HK-2 (cell line): ENCODE results near the gene ASRGL1.
"Not testable (repeated sequence)": the region's sequence is repeated elsewhere in the genome, so short reads cannot be mapped to it uniquely, and the experiment has no call there.

Source experiments
- DNase-seq: peaks from one replicate; pipeline ENCODE4 v3.0.0-alpha.2; 2018; ENCODE audit not compliant: unreplicated experiment

The ASRGL1 gene

DNA sequence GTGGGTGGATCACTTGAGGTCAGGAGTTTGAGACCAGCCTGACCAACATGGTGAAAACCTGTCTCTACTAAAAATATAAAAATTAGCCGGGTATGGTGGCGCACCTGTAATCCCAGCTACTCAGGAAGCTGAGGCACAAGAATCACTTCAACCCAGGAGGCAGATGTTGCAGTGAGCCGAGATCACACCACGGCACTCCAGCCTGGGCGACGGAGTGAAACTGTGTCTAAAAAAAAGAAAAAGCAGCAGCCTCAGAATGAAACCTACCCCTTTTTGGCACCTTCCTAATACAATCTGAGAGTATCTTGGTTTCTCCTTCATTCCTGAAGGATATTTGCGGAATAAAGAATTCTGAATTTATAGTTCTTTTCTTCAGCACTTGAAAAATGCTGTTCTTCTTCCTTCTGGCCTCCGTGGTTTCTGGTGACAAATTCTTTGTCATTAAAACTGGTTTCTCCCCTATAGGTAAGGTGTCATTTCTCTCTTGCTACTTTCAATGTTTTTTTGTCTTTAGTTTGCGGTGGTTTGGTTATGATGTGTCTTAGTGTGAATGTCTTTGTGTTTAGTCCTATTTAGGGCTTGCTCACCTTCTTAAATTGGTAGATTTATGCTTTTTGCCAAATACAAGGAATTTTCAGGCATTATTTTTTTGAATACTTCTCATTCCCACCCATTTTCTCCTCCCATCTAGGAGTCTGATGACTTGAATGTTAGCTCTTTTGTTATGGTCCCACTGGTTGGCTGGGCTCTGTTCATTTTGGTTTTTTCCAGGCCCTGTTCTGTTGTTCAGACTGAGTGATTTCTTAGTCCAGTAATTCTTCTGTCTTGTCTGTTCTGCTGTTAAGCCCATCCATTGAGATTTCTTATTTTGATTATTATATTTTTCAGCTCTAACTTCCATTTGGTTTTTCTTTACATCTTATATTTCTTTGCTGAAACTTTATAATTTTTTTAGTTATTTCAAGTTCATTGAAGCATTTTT lies 15.4 kb downstream of the ASRGL1 start:
- no peak for DNase-seq

DNA sequence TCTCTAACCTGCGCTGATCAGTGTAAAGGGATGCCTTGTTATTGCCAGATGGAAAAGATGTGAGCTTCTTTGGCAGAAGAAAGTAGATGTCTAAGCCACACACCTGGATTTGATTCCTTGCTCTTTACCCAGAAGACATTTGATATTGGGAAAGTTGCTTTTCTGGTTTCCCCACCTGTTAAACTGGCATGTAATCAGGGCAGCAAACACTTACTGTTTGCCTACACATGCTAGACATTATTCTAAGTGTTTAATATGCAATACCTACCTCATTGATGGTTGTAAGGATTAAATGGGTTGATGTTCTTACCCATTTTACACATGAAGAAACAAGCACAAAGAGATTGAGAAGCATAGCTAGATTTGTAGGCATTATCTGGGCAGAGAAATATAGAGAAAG lies 16.6 kb downstream of the ASRGL1 start:
- no peak for DNase-seq

DNA sequence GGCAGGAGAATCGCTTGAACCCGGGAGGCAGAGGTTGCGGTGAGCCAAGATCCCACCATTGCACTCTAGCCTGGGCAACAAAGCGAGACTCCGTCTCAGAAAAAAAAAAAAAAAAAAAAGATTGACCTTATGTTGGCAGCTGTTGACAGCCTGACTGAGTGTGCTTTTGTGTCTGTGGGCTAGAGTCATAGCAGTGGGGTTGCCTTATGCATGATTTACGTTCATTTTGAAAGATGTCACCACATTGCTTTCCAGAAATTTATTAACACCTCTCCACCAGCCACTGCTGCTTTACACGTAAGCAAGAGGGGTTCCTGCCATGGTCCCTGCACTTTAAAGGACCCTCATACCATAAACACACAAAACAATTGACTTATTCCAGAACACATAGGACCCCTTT lies 21.0 kb downstream of the ASRGL1 start:
- DNase-seq, result no peak

DNA sequence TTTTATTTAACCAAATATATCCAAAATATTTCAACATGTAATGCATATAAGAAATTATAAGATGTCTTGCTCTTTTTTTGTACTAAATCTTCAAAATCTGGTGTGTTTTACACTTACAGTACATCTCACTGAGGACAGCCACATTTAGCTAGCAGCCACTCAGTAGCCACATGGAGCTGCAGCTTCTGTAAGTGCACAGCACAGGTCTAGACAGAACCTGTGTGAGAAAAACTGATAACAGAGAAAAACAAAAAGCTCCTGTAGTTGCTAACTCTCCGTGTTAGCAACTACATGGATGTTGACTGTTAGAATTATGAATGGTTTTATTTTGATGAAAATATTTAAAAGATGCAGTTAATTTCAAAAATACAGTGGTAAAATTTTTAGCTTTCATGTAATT lies 22.2 kb downstream of the ASRGL1 start:
- no peak for DNase-seq

DNA sequence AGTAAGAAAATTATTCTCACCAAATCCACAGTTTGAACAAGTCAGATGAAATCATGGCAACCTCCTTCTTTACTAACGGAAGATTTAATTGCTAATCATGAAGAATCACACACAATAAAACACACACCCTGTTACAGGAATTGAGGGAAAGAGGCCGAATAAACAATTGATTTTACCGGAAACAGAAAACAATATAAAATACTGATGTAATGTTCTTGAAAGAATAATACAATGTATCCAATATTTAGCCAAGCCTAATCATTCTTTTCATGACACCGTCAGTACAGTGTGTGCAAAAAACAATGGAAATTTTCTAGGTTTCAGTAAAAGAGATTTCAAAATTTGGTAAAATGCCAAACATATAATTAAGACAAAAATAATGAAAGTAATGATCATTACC lies 23.4 kb downstream of the ASRGL1 start:
- DNase-seq, result no peak

DNA sequence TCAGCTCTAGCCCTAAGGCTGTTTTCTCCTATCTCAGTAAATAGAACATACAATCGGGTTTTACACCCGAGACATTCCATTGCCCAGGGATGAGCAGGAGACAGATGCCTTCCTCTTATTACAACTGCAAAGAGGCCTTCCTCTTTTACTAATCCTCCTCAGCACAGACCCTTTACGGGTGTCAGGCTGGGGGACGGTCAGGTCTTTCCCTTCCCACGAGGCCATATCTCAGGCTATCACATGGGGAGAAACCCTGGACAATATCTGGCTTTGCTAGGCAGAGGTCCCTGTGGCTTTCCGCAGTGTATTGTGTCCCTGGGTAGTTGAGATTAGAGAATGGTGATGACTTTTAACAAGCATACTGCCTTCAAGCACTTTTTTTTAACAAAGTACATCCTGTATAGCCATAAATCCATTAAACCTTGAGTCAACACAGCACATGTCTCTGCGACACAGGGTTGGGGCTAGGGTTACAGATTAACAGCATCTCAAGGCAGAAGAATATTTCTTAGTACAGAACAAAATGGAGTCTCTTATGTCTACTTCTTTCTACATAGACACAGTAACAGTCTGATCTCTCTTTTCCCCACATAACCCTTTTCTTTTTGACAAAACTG lies 31.7 kb downstream of the ASRGL1 start:
- not testable (repeated sequence) for DNase-seq

DNA sequence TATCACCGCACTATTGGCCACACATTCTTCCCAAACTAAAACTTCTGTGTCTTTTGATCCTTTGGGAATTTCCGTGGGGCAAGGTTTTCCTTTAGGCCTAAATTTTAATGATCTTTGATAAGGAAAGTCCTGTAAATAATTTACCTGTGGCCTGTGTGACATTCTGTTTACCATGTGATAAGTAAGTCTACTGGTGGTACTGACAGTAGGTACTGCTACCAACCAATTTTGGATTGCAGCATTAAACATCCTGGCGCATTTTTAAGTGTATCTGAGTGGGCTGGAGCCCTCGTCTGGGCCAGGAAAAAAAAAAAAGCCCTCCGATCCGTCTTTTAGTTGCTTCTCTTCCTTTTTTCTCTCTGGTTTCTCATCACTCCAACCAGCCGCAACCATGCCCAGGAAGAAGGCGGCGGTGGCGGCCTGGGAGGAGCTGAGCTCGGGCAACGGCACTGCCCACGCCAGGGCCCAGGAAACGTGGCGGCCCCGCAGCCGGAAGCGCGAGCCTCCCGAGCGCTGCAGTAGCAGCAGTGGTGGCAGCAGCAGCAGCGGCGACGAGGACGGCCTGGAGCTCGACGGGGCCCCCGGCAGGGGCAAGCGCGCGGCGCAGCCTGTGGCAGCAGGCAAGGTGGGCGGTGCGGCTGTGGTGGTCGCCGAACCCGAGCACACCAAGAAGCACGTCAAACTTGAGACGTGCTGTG lies 33.6 kb downstream of the ASRGL1 start:
- no peak for DNase-seq

DNA sequence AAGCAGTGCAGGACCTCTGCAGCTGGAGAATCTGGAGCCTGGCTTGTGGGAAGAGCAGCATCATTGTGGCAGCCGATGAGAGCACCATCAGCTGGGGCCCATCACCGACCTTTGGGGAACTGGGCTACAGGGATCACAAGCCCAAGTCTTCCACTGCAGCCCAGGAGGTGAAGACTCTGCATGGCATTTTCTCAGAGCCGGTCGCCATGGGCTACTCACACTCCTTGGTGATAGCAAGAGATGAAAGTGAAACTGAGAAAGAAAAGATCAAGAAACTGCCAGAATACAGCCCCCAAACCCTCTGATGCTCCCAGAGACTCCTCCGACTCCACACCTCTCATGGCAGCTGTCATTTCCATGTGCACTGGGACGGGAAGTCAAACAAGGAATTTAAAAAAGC lies 35.6 kb downstream of the ASRGL1 start:
- no peak for DNase-seq

DNA sequence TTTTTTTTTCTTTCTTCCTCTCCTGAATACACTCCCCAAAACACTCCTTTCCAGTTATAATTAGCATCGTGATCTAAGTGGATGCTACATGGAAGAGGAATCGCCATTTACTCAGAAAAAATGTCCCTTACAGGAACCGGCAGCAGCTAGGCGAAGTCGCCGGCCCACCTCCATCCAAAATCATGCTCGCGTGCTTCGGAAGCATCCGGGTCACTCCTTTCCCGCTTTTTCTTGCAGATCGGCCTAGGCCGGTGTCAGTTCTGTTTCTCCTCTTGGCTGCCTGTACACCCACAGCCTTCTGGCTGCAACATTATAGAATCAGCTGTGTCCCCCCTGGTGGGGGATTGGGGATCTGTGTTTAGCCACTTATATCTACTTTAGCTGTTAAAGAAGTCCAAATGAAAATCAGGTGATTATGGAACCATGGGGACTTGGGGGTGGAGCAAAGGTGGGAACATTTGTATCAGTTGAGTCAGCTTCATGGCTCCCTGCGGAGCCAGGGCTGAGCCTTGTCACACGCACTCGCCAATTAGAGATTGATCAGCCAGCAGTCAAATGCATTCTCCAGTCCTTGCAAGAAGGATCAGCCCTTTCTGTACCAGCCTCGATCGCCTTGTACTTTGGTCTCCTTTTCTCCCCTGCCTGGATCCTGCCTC lies 36.3 kb downstream of the ASRGL1 start:
- DNase-seq, result no peak

DNA sequence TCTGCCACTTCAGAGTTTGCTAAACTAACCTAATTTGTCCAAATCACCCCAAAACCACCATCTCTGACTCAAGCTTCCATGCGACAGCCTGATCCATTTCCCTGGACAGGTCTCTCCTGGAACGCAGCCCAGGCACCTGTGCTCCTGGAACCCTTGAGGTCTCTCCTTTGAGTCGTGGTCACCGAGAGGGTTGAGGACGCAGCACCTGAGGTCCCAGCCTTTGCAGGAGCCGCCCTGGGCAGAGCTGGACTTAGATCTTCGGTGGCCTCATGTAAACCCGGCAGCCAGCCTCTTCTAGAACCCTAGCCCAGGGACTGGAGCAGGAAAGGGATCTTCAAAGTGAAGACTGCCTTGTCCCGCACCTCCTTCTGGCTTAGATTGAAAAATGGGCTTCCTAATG lies 37.6 kb downstream of the ASRGL1 start:
- no peak for DNase-seq

DNA sequence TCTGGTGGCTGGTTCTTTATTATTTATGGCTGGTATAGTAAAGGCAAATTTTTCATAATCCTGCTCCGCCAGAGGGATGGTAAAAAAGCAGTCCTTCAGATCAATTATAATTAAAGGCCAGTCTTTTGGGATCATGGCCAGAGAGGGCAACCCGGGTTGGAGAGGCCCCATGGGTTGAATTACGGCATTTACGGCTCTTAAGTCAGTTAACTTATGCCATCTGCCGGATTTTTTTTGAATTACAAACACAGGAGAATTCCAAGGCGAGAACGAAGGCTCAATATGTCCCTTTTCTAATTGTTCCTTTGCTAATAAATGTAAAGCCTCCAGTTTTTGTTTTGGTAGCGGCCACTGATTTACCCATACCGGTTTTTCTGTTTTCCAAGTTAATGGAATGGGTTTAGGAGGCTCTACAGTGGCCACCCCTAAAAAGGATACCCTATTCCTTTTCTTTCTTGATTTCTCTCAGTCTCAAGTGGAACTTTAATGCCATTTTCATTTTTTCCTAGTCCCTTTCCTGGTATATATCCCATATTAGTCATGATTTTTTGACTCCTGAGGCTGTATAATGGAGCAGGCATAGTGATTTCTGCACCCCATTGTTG lies 41.3 kb downstream of the ASRGL1 start:
- not testable (repeated sequence) for DNase-seq

DNA sequence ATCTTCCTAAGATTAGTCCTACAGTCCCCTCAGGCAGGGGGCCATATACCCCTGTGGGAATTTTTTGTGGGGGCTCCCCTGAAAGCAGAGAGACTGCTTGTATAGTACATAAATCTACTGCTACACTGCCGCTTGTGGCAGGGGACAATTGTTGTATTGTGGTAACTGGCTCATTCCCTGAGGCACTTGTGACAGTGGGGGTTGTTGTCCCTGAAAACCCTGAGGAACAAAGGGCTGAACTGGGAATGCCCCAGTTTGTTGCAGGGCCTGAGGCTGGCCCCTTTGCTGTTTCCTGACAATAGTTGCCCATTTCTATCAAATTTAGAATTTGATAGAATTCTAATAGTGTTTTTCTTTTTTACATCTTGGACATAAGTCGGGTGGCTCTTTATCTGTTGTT lies 42.3 kb downstream of the ASRGL1 start:
- not testable (repeated sequence) for DNase-seq

DNA sequence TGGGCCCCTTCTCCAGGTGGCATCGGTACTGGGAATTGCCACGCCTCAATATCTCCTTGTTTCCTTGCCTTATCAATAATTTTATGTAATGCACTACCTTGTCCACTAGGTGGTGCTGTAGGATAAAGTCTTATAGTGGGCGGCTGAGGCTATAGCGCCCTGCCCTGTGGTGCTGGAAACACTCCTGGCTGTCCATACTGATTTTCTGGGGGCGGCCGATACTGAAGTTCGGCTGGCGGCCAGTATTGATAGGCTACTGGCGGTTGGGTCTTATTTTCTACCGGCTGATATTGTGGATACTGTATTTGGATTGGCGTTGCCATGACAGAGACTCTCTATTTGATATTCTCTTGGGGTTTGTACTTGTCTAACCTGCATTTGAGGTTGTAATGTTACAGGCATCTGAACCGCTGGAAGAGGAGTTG lies 43.6 kb downstream of the ASRGL1 start:
- DNase-seq, result peak; percentile 33

DNA sequence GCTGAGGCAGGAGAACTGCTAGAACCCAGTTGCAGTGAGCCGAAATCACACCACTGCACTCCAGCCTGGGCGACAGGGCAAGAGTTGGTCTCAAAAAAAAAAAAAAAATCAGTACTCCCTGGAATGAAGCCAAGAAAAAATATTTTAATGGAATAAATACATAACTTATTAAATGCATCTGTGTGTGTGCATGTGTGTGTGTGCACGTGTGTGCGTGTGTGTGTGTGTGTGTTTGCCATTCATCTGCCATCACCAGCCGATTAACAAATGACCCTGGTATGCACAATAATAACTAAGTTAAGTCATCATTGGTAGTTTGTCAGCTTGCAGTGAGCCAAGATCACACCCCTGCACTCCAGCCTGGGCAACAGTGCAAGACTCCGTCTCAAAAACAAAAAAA lies 46.6 kb downstream of the ASRGL1 start:
- DNase-seq, result no peak

DNA sequence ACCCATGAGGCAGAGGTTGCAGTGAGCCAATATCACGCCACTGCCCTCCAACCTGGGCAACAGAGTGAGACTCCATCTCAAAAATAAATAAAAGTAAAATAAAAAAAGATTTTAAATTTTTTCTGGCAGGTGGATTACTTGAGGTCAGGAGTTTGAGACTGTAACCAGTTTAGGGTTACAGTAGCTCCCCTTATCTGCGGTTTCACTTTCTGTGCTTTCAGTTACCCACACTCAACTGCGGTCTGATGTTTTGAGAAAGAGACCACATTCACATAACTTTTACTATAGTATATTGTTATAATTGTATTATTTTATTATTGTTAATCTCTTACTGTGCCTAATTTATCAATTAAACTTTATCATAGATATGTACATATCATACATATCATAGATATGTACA lies 48.8 kb downstream of the ASRGL1 start:
- not testable (repeated sequence) for DNase-seq

DNA sequence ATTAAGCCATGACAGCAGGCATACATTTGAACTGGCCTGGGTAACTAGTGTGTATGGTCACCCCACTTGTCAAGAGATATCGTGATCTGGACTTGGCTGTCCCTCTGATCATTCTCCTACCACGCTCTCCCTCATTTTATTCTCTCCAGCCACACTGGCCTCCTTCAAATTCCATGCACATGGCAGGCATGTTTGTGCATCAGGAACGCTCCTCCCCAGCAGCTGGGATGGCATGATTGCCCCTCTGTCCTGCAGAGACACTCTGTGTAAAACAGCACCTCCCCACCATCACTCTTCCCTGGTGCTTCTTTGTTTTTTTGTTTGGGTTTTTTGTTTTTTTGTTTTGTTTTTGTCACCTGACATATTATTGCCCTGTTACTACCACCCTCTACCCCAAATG lies 50.1 kb downstream of the ASRGL1 start:
- DNase-seq, result no peak

DNA sequence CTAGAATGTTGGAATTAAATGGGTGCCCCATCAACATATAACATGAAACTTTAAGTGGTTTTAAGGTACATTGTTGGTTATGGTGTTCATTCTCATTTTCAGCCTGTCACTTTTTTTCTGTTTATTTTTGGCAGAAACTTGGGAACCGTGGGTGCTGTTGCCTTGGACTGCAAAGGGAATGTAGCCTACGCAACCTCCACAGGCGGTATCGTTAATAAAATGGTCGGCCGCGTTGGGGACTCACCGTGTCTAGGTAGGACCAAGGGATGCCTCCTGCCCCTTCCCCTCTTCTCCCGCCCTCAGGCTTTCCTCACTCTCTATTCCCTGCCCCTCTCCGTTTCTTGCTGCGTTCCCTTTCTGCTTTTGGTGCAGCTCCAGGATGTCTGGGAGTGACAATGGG lies 51.8 kb downstream of the ASRGL1 start:
- DNase-seq, result no peak

DNA sequence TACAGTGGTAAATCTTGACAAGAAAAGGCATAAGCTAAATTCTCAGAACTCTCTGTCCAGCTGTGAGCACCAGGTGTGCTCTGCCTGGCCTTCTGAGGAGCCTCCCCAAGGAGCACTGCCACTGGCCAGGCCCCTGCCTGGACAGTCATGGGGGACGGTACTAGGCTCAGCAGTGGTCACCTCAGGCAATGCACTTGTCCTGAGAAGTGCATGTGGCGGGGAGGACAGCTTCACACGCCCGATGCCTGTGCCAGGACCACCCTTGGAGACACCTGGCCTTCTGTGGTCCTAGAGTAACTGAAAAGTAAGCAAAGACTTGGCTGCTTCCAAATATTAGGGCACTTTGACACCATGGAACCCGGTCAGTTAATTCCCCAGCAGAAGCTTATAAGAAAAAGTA lies 53.0 kb downstream of the ASRGL1 start:
- DNase-seq, result no peak

DNA sequence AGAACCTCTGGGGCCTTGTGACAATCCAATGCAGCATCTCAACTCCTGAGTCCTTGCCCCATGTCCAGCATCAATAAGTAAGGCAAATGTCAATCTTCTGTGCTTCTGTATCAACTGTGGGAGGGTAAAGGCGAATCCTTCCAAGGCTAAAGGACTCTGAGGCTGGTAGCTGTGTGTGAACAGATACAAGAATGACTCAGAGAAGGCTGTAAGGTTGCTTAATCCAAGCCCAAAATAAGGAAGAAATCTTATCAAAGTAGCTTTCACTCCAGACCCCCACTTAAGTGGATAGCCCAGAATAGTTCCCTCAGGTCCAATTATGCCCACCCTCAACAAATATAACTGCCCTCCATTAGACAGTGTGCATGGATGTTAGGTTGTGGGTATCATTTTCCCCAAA lies 53.5 kb downstream of the ASRGL1 start:
- no peak for DNase-seq

DNA sequence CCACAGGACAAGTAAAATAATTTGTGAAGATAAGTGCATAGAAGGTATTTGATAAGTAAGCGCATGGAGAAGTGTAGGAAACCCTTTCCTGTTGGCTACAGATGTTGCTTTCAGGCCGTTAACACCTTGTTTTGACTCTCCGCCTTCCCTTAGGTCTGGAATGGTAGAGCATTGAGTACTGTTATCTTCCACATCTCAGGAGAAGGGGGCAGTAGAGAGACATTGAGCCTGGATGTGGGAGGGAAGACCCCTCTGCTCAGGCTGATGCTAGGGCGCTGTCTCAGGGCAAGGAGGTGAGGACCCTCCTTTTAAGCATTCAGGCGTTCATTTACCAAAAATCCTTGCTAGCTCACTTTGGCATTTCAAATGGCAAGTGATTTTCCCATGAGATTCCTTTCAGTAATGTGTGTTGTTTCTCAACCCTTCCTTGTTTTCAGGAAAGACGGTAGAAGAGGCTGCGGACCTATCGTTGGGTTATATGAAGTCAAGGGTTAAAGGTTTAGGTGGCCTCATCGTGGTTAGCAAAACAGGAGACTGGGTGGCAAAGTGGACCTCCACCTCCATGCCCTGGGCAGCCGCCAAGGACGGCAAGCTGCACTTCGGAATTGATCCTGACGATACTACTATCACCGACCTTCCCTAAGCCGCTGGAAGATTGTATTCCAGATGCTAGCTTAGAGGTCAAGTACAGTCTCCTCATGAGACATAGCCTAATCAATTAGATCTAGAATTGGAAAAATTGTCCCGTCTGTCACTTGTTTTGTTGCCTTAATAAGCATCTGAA lies 54.6 kb downstream of the ASRGL1 start:
- DNase-seq, result no peak

DNA sequence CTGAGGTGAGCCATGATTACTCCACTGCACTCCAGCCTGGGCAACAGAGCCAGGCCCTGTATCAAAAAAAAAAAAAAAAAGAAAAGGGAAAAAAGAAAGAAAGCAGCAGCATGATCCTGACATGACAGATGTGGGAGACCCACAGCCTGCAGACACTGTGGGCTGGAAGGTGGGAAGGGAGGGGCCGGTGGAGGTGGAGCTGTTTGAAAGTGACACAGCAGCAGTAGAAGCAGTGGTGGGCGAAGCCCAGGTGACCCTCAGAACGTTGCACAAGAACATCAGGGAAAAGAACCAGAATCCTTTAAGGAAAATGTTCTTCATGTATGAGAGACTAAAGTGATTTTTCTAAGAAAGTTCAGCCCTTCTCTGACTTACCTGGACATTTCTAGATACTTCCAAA lies 55.3 kb downstream of the ASRGL1 start:
- no peak for DNase-seq
